A673 (cell line): ENCODE data around the gene DUS3L. TPM values are rescaled to one million over a fixed set of nuclear protein-coding genes. Genes with fewer than 3 reads are reported as not detected.

ENCODE experiments used
- BruUV-seq: library from RNA; stranded (reverse); fragments of 400-500 nt; replicated peaks from 2 replicates; lab custom pipeline; 2021; lab: Mats Ljungman, UMichigan
- CTCF ChIA-PET: fragments of 300-600 bp; sonication (Branson Sonifier 250); formaldehyde crosslinking; loops from one replicate; lab custom pipeline; 2022; ENCODE audit warnings: antibody characterized with exemption; lab: Charles Lee
- POLR2A ChIA-PET: fragments of 300-600 bp; sonication (Branson Sonifier 250); formaldehyde crosslinking; loops from one replicate; lab custom pipeline; 2022; ENCODE audit warnings: antibody characterized with exemption; ENCODE audit not compliant: low non-redundant PET; lab: Charles Lee
- DNase-seq: peaks from one replicate; pipeline ENCODE4 v3.0.0-alpha.2; 2015; ENCODE audit warnings: low spot score
- H3K27ac ChIP-seq: fragments of 200-600 bp; sonication (generic); 2 replicates; pipeline ENCODE4 v1.5.1; 2016; ENCODE audit warnings: mixed run types, low read depth, mild to moderate bottlenecking, mixed read lengths, antibody characterized with exemption, low read length; ENCODE audit not compliant: poor library complexity, severe bottlenecking
- H3K27me3 ChIP-seq: fragments of 200-600 bp; sonication (generic); replicated peaks from 2 replicates; pipeline ENCODE4 v1.6.1; 2017; ENCODE audit warnings: mixed run types, low read depth, mild to moderate bottlenecking, mixed read lengths, antibody characterized with exemption, low read length; ENCODE audit not compliant: insufficient read depth, poor library complexity
- H3K36me3 ChIP-seq: fragments of 200-600 bp; sonication (generic); 2 replicates; pipeline ENCODE4 v1.6.1; 2016; ENCODE audit warnings: mixed run types, mild to moderate bottlenecking, mixed read lengths, antibody characterized with exemption, low read length; ENCODE audit not compliant: insufficient read depth, poor library complexity, severe bottlenecking
- H3K4me1 ChIP-seq: fragments of 200-600 bp; sonication (generic); 2 replicates; pipeline ENCODE4 v1.6.1; 2017; ENCODE audit warnings: mixed run types, mild to moderate bottlenecking, mixed read lengths, antibody characterized with exemption, low read length; ENCODE audit not compliant: insufficient read depth, poor library complexity, severe bottlenecking
- H3K4me3 ChIP-seq: fragments of 200-600 bp; sonication (generic); 2 replicates; pipeline ENCODE4 v1.5.1; 2016; ENCODE audit warnings: low read depth, mixed run types, mild to moderate bottlenecking, mixed read lengths, low read length; ENCODE audit not compliant: poor library complexity, severe bottlenecking
- H3K9me3 ChIP-seq: fragments of 200-600 bp; sonication (generic); 2 replicates; pipeline ENCODE4 v1.6.1; 2016; ENCODE audit warnings: mixed run types, low read depth, mild to moderate bottlenecking, mixed read lengths, antibody characterized with exemption, low read length; ENCODE audit not compliant: poor library complexity, severe bottlenecking
- CTCF ChIP-seq: fragments of 300-800, 200-600 bp; sonication (generic); conservative IDR thresholded peaks from 2 replicates; pipeline ENCODE4 v1.5.1; 2017; ENCODE audit warnings: low read depth, mild to moderate bottlenecking, antibody characterized with exemption, low read length, moderate library complexity, mixed read lengths
- EZH2 ChIP-seq: fragments of 200-600 bp; sonication (generic); IDR thresholded peaks from 2 replicates; pipeline ENCODE4 v1.6.1; 2017; ENCODE audit warnings: borderline replicate concordance, low read depth, mild to moderate bottlenecking, mixed read lengths, antibody characterized with exemption, low read length; ENCODE audit not compliant: poor library complexity, severe bottlenecking
- intact Hi-C: fragments of 100-400 bp; cut with micrococcal nuclease; formaldehyde crosslinking; loops from one replicate; pipeline ENCODE4 v1.10.0; 2022; ENCODE audit not compliant: unreplicated experiment
- total RNA-seq: library from RNA; stranded (reverse); gene quantifications from 2 replicates; pipeline ENCODE4 v1.2.3, GENCODE V29; 2021

DUS3L gene
- total RNA-seq, 1 experiment from 2014 or later: 85.3 TPM

GRCh38 chr19:5804516-5805461 lies 13.8 kb upstream of the DUS3L start, which contains the start of gene NRTN:
Gene NRTN (plus strand): TSS chr19:5805067. CDS start chr19:5824166, 19,099 bp downstream.
- CTCF ChIA-PET: interaction anchor here (0.6 to 1.8 kb wide), 26 partner anchors 7 to 321 kb away, joined by 3 to 27 read pairs (median 4); partner anchors contain the start of genes CATSPERD, DUS3L, LONP1 and NDUFA11
- POLR2A ChIA-PET: no interaction called here
- H3K27me3 ChIP-seq: no peaks in the 10 kb centered on the region
- peak within 1 kb of the TSS; percentile 47 for H3K4me3 ChIP-seq
- H3K27ac ChIP-seq: peak within 1 kb of the TSS; percentile 10
- intact Hi-C loops: loop anchor here (2.0 kb wide), 2 partner anchors 88 to 218 kb away; no protein-coding TSS in a partner anchor
- H3K36me3 ChIP-seq: no peaks in the 10 kb centered on the region
- no peaks in the 10 kb centered on the region for H3K9me3 ChIP-seq
- peaks cover 34% of the 10 kb centered on the region for H3K4me1 ChIP-seq
- no TSS peak for BruUV-seq
- peak; percentile 61 for DNase-seq
- TF ChIP-seq CTCF (no peak), EZH2 (no peak)

GRCh38 chr19:5803752-5804515 lies 13.0 kb upstream of the DUS3L start:
- Histone ChIP-seq H3K27me3 (no peaks in the 10 kb centered on the region), H3K9me3 (no peaks in the 10 kb centered on the region), H3K4me3 (peak overlapping the region; percentile 36), H3K36me3 (no peaks in the 10 kb centered on the region), H3K4me1 (peaks cover 34% of the 10 kb centered on the region), H3K27ac (peak overlapping the region; percentile 10)
- intact Hi-C loops: loop anchor here (2.0 kb wide), 2 partner anchors 89 to 219 kb away; no protein-coding TSS in a partner anchor
- ChIA-PET CTCF (interaction anchor here (0.6 to 1.8 kb wide), 30 partner anchors 8 to 322 kb away, joined by 3 to 27 read pairs (median 3); partner anchors contain the start of genes CATSPERD, DUS3L, FUT3 and LONP1), POLR2A (no interaction called here)
- DNase-seq: peak; percentile 97
- no TSS peak for BruUV-seq
- TF ChIP-seq CTCF (peak; percentile 100), EZH2 (no peak)

- intact Hi-C loops: no loop called here
- TF ChIP-seq EZH2 (no peak), CTCF (no peak)
- no peak for DNase-seq
- Histone ChIP-seq H3K4me1 (peaks cover 34% of the 10 kb centered on the region), H3K9me3 (no peaks in the 10 kb centered on the region), H3K4me3 (no peak overlapping the region), H3K27ac (no peak overlapping the region), H3K27me3 (no peaks in the 10 kb centered on the region), H3K36me3 (no peaks in the 10 kb centered on the region)
- ChIA-PET CTCF (interaction anchor here (0.6 to 1.8 kb wide), 25 partner anchors 9 to 479 kb away, joined by 3 to 27 read pairs (median 4); partner anchors contain the start of genes DUS3L, FUT3, NDUFA11 and RANBP3), POLR2A (no interaction called here)
- BruUV-seq: no TSS peak
These were observed 12.4 kb upstream of the DUS3L start for GRCh38 chr19:5803441-5803751.
